ENCODE measurements around the gene PRICKLE3. TPM values are rescaled to one million over a fixed set of nuclear protein-coding genes. Genes with fewer than 3 reads are reported as not detected.

Gene PRICKLE3
- total RNA-seq, 1 donor from 2014 or later, result 14.2 TPM

DNA sequence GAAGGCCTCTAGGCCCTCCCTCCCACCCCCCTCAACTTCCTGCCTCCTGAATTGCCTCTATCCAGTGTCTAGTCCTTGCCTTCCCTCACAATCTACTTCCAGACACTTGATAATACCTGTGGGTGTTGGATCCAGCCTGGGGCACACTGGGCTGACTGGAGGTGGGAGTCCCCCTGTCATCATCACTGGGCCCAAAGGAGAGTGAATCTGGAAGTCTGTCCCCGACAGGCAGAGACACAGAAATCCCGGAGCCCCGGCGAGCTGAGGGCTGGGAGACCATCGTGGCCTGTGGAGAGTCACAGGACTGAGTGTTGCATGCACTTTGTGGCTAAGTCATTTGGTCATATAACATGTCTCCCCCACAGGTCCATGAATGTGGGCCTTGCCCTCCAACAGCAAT, 22.2 kb upstream of the PRICKLE3 start:
- TF ChIP-seq, protein P1, sequence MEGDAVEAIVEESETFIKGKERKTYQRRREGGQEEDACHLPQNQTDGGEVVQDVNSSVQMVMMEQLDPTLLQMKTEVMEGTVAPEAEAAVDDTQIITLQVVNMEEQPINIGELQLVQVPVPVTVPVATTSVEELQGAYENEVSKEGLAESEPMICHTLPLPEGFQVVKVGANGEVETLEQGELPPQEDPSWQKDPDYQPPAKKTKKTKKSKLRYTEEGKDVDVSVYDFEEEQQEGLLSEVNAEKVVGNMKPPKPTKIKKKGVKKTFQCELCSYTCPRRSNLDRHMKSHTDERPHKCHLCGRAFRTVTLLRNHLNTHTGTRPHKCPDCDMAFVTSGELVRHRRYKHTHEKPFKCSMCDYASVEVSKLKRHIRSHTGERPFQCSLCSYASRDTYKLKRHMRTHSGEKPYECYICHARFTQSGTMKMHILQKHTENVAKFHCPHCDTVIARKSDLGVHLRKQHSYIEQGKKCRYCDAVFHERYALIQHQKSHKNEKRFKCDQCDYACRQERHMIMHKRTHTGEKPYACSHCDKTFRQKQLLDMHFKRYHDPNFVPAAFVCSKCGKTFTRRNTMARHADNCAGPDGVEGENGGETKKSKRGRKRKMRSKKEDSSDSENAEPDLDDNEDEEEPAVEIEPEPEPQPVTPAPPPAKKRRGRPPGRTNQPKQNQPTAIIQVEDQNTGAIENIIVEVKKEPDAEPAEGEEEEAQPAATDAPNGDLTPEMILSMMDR (IDR thresholded peaks at IDR 0.05; ENCODE audit: insufficient read depth, low read depth, low read length), result no peak
- TF ChIP-seq EZH2 (IDR thresholded peaks at IDR 0.05; ENCODE audit: insufficient read depth, low read length), result no peak
- H3K9me3 Mint-ChIP-seq (ENCODE audit: unreplicated experiment), result no peaks in the 10 kb centered on the region
- Histone ChIP-seq H3K27me3 (ENCODE audit: insufficient read depth, low read length) (no peaks in the 10 kb centered on the region), H3K4me2 (ENCODE audit: low read length) (no peak overlapping the region), H3K9me3 (ENCODE audit: insufficient read depth, low read depth, low read length) (no peaks in the 10 kb centered on the region), H3K9ac (ENCODE audit: low read length) (no peak overlapping the region), H3K36me3 (ENCODE audit: insufficient read depth, low read length) (no peaks in the 10 kb centered on the region), H3K79me2 (ENCODE audit: insufficient read depth, low read length) (no peaks in the 10 kb centered on the region), H4K20me1 (ENCODE audit: insufficient read depth, low read length) (no peaks in the 10 kb centered on the region), H3K27ac (ENCODE audit: low read depth, low read length) (no peak overlapping the region), H3K4me1 (ENCODE audit: insufficient read depth, low read length) (no peaks in the 10 kb centered on the region), H2AFZ (ENCODE audit: low read depth, low read length) (no peak overlapping the region), H3K4me3 (ENCODE audit: insufficient read depth, low read depth, low read length) (no peak overlapping the region)
- DNase-seq (ENCODE audit: low read depth) (no peak), FAIRE-seq (no peak)
- H3K27me3 Mint-ChIP-seq (ENCODE audit: low read depth, unreplicated experiment), result peaks cover 7% of the 10 kb centered on the region
- no peak overlapping the region for H3K4me3 Mint-ChIP-seq (ENCODE audit: unreplicated experiment)
- H3K27ac Mint-ChIP-seq (ENCODE audit: unreplicated experiment), result no peak overlapping the region
- no peaks in the 10 kb centered on the region for H3K36me3 Mint-ChIP-seq (ENCODE audit: low read depth, unreplicated experiment)
- no peaks in the 10 kb centered on the region for H3K4me1 Mint-ChIP-seq (ENCODE audit: low read depth, unreplicated experiment)

DNA sequence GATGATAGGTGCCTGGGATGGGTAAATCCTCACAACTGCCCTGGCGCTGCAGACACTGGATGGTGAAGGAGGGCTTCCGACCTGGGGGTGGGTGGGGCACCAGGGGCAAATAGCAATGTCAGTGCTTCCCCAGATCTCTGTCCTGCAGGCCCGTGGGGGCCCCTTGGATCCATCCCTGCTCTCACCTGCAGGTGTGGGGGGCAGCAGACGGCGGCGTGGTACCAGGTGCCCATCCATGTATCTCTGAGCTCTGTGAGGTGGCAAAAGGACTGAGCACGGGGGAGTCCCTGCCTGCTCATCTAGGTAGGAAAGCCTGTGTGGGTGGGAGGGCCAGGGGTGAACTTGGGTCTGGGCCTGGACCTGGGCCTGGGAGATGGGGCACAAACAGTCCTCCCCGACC, 20.4 kb upstream of the PRICKLE3 start:
- no peaks in the 10 kb centered on the region for H3K36me3 Mint-ChIP-seq (ENCODE audit: low read depth, unreplicated experiment)
- FAIRE-seq (no peak), DNase-seq (ENCODE audit: low read depth) (no peak)
- TF ChIP-seq, protein P1 (IDR thresholded peaks at IDR 0.05; ENCODE audit: insufficient read depth, low read depth, low read length), result no peak
- H3K27ac ChIP-seq (ENCODE audit: low read depth, low read length), result no peak overlapping the region
- H3K4me1 ChIP-seq (ENCODE audit: insufficient read depth, low read length), result no peaks in the 10 kb centered on the region
- no peak overlapping the region for H3K4me3 Mint-ChIP-seq (ENCODE audit: unreplicated experiment)
- H2AFZ ChIP-seq (ENCODE audit: low read depth, low read length), result no peak overlapping the region
- no peak overlapping the region for H3K4me3 ChIP-seq (ENCODE audit: insufficient read depth, low read depth, low read length)
- no peak overlapping the region for H3K27ac Mint-ChIP-seq (ENCODE audit: unreplicated experiment)
- H3K36me3 ChIP-seq (ENCODE audit: insufficient read depth, low read length), result no peaks in the 10 kb centered on the region
- no peaks in the 10 kb centered on the region for H3K9me3 Mint-ChIP-seq (ENCODE audit: unreplicated experiment)
- H3K9ac ChIP-seq (ENCODE audit: low read length), result no peak overlapping the region
- no peaks in the 10 kb centered on the region for H3K9me3 ChIP-seq (ENCODE audit: insufficient read depth, low read depth, low read length)
- H3K27me3 Mint-ChIP-seq (ENCODE audit: low read depth, unreplicated experiment), result peaks cover 5% of the 10 kb centered on the region
- H3K4me1 Mint-ChIP-seq (ENCODE audit: low read depth, unreplicated experiment), result no peaks in the 10 kb centered on the region
- no peak overlapping the region for H3K4me2 ChIP-seq (ENCODE audit: low read length)
- H3K27me3 ChIP-seq (ENCODE audit: insufficient read depth, low read length), result no peaks in the 10 kb centered on the region
- H3K79me2 ChIP-seq (ENCODE audit: insufficient read depth, low read length), result no peaks in the 10 kb centered on the region
- no peaks in the 10 kb centered on the region for H4K20me1 ChIP-seq (ENCODE audit: insufficient read depth, low read length)

DNA sequence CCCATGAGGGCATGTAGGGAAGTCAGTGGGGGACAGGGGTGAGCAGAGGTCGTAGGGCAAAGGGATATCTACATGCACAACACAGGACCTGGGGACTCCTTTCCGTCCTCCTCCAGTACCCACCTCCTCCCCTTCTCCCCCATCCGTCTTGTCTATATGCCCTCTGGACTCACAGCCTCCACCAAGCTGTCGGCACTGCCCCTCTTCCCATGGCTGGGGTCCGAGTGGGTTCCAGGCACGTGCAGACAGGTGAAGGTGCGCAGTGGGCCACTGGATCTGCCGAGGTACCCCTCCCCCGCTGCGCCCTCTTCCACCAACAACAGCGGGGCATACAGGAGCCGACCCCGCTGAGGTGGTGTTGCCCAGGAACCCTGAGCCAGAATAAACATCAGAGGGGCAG, 19.3 kb upstream of the PRICKLE3 start:
- no peak for FAIRE-seq
- H3K36me3 Mint-ChIP-seq (ENCODE audit: low read depth, unreplicated experiment), result no peaks in the 10 kb centered on the region
- no peaks in the 10 kb centered on the region for H3K4me1 Mint-ChIP-seq (ENCODE audit: low read depth, unreplicated experiment)

More for the DNA sequence above, 19.3 kb upstream of the PRICKLE3 start:
- Histone ChIP-seq H3K27ac (ENCODE audit: low read depth, low read length) (no peak overlapping the region), H3K79me2 (ENCODE audit: insufficient read depth, low read length) (no peaks in the 10 kb centered on the region), H3K9me3 (ENCODE audit: insufficient read depth, low read depth, low read length) (no peaks in the 10 kb centered on the region), H3K36me3 (ENCODE audit: insufficient read depth, low read length) (no peaks in the 10 kb centered on the region), H3K9ac (ENCODE audit: low read length) (no peak overlapping the region), H3K27me3 (ENCODE audit: insufficient read depth, low read length) (no peaks in the 10 kb centered on the region), H2AFZ (ENCODE audit: low read depth, low read length) (no peak overlapping the region), H3K4me3 (ENCODE audit: insufficient read depth, low read depth, low read length) (no peak overlapping the region), H3K4me1 (ENCODE audit: insufficient read depth, low read length) (no peaks in the 10 kb centered on the region), H3K4me2 (ENCODE audit: low read length) (no peak overlapping the region), H4K20me1 (ENCODE audit: insufficient read depth, low read length) (no peaks in the 10 kb centered on the region)
- Mint-ChIP-seq H3K27ac (ENCODE audit: unreplicated experiment) (no peak overlapping the region), H3K4me3 (ENCODE audit: unreplicated experiment) (no peak overlapping the region), H3K9me3 (ENCODE audit: unreplicated experiment) (no peaks in the 10 kb centered on the region), H3K27me3 (ENCODE audit: low read depth, unreplicated experiment) (peaks cover 2% of the 10 kb centered on the region)
- DNase-seq (ENCODE audit: low read depth), result no peak
- TF ChIP-seq EZH2 (IDR thresholded peaks at IDR 0.05; ENCODE audit: insufficient read depth, low read length), result no peak
- TF ChIP-seq, protein P1 (IDR thresholded peaks at IDR 0.05; ENCODE audit: insufficient read depth, low read depth, low read length), result no peak
